MCF 10A (cell line): Measurements from ENCODE around the gene TAAR9. TPM values are rescaled to one million over a fixed set of nuclear protein-coding genes. Genes with fewer than 3 reads are reported as not detected.
"Not testable (repeated sequence)": the region's sequence is repeated elsewhere in the genome, so short reads cannot be mapped to it uniquely, and the experiment has no call there.

Experiments
- BruUV-seq: library from RNA; stranded (reverse); fragments of 400-500 nt; replicated peaks from 2 replicates; lab custom pipeline; 2021; lab: Mats Ljungman, UMichigan
- CTCF ChIA-PET: fragments of 300-600 bp; sonication (Branson Sonifier 250); formaldehyde crosslinking; extraction: SDS; loops from one replicate; lab custom pipeline; 2021; ENCODE audit warnings: antibody characterized with exemption, inconsistent platforms; lab: Yijun Ruan, JAX
- POLR2A ChIA-PET: fragments of 300-600, 350-650 bp; sonication (Branson Sonifier 250); formaldehyde crosslinking; extraction: SDS; loops from one replicate; lab custom pipeline; 2020; ENCODE audit warnings: antibody characterized with exemption, inconsistent platforms; lab: Yijun Ruan, JAX
- DNase-seq: peaks from one replicate; pipeline ENCODE4 v3.0.0-alpha.2; 2018; ENCODE audit not compliant: unreplicated experiment
- H3K27ac Mint-ChIP-seq: one replicate; pipeline ENCODE4 v1.8.0; 2022; ENCODE audit warnings: mild to moderate bottlenecking, low read depth, mixed read lengths; ENCODE audit not compliant: unreplicated experiment
- H3K27me3 Mint-ChIP-seq: one replicate; pipeline ENCODE4 v1.8.0; 2022; ENCODE audit warnings: mixed read lengths; ENCODE audit not compliant: insufficient read depth, unreplicated experiment
- H3K36me3 Mint-ChIP-seq: one replicate; pipeline ENCODE4 v1.8.0; 2022; ENCODE audit warnings: mild to moderate bottlenecking, moderate library complexity, mixed read lengths; ENCODE audit not compliant: insufficient read depth, unreplicated experiment
- H3K4me1 Mint-ChIP-seq: one replicate; pipeline ENCODE4 v1.8.0; 2022; ENCODE audit warnings: mixed read lengths; ENCODE audit not compliant: insufficient read depth, unreplicated experiment
- H3K4me3 Mint-ChIP-seq: one replicate; pipeline ENCODE4 v1.8.0; 2022; ENCODE audit warnings: mild to moderate bottlenecking, moderate library complexity, mixed read lengths; ENCODE audit not compliant: unreplicated experiment
- H3K9me3 Mint-ChIP-seq: one replicate; pipeline ENCODE4 v1.8.0; 2022; ENCODE audit warnings: mixed read lengths; ENCODE audit not compliant: unreplicated experiment
- intact Hi-C: fragments of 100-400 bp; cut with micrococcal nuclease; formaldehyde crosslinking; loops from 2 replicates; pipeline ENCODE4 v1.14.1; 2022
- total RNA-seq: library from RNA; stranded (reverse); gene quantifications from 2 replicates; pipeline ENCODE4 v1.2.3, GENCODE V29; 2022
- TF ChIP-seq, protein P1 (sequence below): fragments of 200-600 bp; IDR thresholded peaks from one replicate; pipeline ENCODE4 v1.8.0; 2022; ENCODE audit warnings: antibody characterized with exemption, mild to moderate bottlenecking; ENCODE audit not compliant: unreplicated experiment

TAAR9 gene
- total RNA-seq, 1 experiment from 2014 or later = not detected

DNA sequence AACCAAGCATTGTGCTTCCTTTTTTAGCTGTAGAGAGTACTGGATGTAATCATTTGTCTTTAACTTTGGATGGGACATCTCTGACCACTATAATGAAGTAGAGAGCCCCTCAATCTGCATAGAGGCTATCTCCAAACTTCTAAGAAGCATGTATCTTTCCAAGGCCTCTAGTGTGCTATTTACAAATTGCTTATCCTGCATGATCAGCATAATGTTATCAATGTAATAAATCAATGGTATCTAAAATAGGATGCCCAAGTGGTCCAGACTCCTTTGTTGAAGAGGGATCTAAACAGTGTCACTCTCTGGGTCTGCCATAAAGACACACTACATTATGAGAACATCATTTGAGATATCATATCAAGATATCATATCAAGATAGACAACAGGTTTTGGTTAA lies 6.7 kb downstream of the TAAR9 start:
- H3K27ac Mint-ChIP-seq = no peak overlapping the region
- H3K36me3 Mint-ChIP-seq = no peaks in the 10 kb centered on the region
- no peaks in the 10 kb centered on the region for H3K4me1 Mint-ChIP-seq
- POLR2A ChIA-PET = no interaction called here
- DNase-seq = no peak
- no TSS peak for BruUV-seq
- TF ChIP-seq, protein P1, sequence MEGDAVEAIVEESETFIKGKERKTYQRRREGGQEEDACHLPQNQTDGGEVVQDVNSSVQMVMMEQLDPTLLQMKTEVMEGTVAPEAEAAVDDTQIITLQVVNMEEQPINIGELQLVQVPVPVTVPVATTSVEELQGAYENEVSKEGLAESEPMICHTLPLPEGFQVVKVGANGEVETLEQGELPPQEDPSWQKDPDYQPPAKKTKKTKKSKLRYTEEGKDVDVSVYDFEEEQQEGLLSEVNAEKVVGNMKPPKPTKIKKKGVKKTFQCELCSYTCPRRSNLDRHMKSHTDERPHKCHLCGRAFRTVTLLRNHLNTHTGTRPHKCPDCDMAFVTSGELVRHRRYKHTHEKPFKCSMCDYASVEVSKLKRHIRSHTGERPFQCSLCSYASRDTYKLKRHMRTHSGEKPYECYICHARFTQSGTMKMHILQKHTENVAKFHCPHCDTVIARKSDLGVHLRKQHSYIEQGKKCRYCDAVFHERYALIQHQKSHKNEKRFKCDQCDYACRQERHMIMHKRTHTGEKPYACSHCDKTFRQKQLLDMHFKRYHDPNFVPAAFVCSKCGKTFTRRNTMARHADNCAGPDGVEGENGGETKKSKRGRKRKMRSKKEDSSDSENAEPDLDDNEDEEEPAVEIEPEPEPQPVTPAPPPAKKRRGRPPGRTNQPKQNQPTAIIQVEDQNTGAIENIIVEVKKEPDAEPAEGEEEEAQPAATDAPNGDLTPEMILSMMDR = no peak
- peaks cover 96% of the 10 kb centered on the region for H3K27me3 Mint-ChIP-seq
- intact Hi-C loops = no loop called here
- CTCF ChIA-PET = no interaction called here
- H3K9me3 Mint-ChIP-seq = no peaks in the 10 kb centered on the region
- H3K4me3 Mint-ChIP-seq = no peak overlapping the region

DNA sequence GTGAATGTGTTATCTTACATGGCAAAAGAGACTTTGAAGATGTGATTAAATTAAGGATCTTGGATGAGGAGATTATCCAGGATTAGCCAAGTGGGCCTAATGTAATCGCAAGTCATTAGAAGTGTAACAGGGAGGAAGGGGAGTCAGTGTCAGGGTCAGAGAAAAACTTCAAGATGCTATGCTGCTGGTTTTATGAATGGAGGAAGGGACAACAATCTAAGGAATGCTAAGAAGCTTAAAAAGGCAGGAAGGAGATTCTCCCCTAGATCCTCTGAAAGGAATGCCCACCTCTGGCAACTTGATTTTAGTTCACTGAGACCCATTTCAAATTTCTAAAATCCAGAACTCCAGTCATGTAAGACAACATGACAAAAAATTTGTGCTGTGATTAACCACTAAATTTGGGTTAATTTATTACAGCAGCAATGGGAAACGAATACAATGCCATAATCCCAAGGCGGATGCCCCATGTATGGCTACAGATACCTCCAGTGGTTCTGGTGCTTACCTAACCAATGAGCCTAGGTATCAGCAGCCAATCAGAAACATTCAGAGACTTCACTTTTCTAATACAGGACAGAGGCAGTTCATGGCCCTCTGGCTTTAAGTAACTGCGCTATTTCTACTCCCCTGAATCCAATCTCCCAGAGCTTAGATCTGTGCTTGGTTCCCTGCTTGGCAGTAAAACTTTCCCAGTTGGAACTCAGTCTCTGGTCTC lies 10.8 kb downstream of the TAAR9 start:
- no peaks in the 10 kb centered on the region for H3K36me3 Mint-ChIP-seq
- BruUV-seq = no TSS peak
- ChIA-PET POLR2A (no interaction called here), CTCF (no interaction called here)
- peaks cover 99% of the 10 kb centered on the region for H3K27me3 Mint-ChIP-seq
- TF ChIP-seq, protein P1 = no peak
- intact Hi-C loops = no loop called here
- H3K4me1 Mint-ChIP-seq = no peaks in the 10 kb centered on the region
- no peak for DNase-seq
- no peaks in the 10 kb centered on the region for H3K9me3 Mint-ChIP-seq
- H3K27ac Mint-ChIP-seq = no peak overlapping the region
- no peak overlapping the region for H3K4me3 Mint-ChIP-seq

DNA sequence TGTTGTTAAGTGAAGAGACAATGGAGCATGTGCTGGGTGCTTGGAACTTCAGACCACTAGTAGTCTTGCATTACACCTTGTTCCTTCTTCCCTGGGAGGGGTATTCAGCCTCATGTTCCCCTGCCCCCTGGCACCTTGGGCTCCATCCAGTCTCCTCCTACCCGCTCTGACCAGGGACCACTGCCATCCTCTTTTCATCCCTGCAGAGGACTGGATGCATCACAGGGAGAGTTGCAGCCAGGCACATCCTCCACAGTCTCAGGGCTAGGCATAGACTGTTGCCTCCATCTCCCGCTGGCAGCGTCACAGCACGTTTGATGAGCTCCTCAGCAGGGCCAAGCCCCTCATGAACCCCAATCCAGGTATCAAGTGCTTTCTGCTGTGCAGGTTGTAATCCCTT lies 13.1 kb downstream of the TAAR9 start:
- no TSS peak for BruUV-seq
- no peak overlapping the region for H3K27ac Mint-ChIP-seq
- no peaks in the 10 kb centered on the region for H3K4me1 Mint-ChIP-seq
- TF ChIP-seq, protein P1 = no peak
- H3K4me3 Mint-ChIP-seq = no peak overlapping the region
- peaks cover 99% of the 10 kb centered on the region for H3K27me3 Mint-ChIP-seq
- H3K36me3 Mint-ChIP-seq = no peaks in the 10 kb centered on the region
- DNase-seq = no peak
- ChIA-PET CTCF (interaction anchor here (0.5 to 0.6 kb wide), 3 partner anchors 23 to 68 kb away, joined by 3 to 4 read pairs (median 3); no protein-coding TSS in a partner anchor), POLR2A (no interaction called here)
- H3K9me3 Mint-ChIP-seq = no peaks in the 10 kb centered on the region
- intact Hi-C loops = no loop called here

DNA sequence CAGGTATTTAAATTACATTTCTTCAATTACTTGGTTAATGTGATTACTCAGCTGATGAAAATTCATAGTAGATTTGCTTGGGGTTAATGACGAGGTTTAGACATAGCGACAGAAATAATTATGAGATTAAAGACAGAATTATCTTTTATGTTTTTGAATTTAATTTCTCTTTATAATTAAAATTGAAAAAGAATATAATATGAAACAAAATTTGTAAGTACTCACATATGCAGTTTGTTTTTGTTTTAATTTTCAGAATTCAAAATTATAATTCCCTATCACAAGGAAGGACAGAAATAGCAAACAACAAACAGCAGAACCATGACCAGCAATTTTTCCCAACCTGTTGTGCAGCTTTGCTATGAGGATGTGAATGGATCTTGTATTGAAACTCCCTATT lies 14.3 kb downstream of the TAAR9 start, which contains the start of gene TAAR8:
Gene TAAR8, plus strand, starts transcription at position 301 of the 400 bp plus-strand sequence. Its CDS starts 21 bp downstream, at position 322.
- no peak within 1 kb of the TSS for H3K4me3 Mint-ChIP-seq
- H3K4me1 Mint-ChIP-seq = no peaks in the 10 kb centered on the region
- peaks cover 99% of the 10 kb centered on the region for H3K27me3 Mint-ChIP-seq
- TF ChIP-seq, protein P1 = no peak
- POLR2A ChIA-PET = no interaction called here
- DNase-seq = no peak
- no peak within 1 kb of the TSS for H3K27ac Mint-ChIP-seq
- H3K36me3 Mint-ChIP-seq = no peaks in the 10 kb centered on the region
- no peaks in the 10 kb centered on the region for H3K9me3 Mint-ChIP-seq
- BruUV-seq = no TSS peak
- intact Hi-C loops = no loop called here
- CTCF ChIA-PET = no interaction called here

DNA sequence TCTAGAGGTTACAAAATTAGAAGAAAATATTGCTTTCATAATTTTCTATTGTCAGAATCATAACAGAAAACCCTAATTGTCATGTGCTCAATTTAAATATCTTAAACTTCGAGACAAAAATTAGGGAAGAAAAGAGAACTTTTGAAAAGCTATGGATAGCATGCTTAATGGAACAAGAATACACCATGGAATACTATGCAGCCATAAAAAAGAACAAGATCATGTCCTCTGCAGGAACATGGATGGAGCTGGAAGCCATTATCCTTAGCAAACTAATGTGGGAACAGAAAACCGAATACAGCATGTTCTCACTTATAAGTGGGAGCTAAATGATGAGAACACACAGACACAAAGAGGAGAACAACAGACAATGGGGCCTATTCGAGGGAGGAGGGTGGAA lies 22.0 kb downstream of the TAAR9 start:
- POLR2A ChIA-PET, DNase-seq, H3K27ac Mint-ChIP-seq, H3K4me3 Mint-ChIP-seq, BruUV-seq, H3K36me3 Mint-ChIP-seq, H3K4me1 Mint-ChIP-seq, intact Hi-C loops, H3K9me3 Mint-ChIP-seq: not testable (repeated sequence)
- H3K27me3 Mint-ChIP-seq = peaks cover 89% of the 10 kb centered on the region
- CTCF ChIA-PET = interaction anchor here (0.7 kb wide), 1 partner anchor 8 kb away, joined by 4 read pairs; no protein-coding TSS in a partner anchor
